ENCODE results near the gene TES. TPM values are rescaled to one million over a fixed set of nuclear protein-coding genes. Genes with fewer than 3 reads are reported as not detected.

Gene TES
- total RNA-seq, 1 experiment from 2014 or later: 28.2 TPM

DNA sequence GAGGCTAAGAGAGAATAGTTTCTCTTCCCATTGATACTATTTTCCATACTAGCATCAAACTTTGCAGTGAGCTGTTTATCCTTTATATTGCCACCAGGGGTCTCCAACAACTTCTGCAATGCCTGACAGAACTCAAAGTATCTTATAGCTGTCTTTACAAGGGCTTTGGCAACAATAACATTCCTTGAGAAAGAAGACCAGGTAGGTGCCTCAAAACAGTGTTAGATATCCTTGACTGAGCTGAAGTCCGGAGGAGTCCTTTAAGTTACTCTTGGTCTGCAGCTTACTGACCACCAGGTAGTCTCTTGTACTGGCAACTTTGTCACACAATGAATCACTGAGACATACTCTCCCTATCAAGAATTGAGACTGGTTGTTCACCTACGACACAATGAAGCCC is 30.0 kb upstream of the TES start:
- no peak overlapping the region for H3K4ac ChIP-seq (ENCODE audit: low read depth, low read length)
- H3K27me3 Mint-ChIP-seq (ENCODE audit: low read depth): no peaks in the 10 kb centered on the region; the same call in 1 of the 2 replicates
- H3K14ac ChIP-seq (ENCODE audit: insufficient read depth, low read length): no peak overlapping the region
- H3K79me2 ChIP-seq (ENCODE audit: insufficient read depth, low read length): no peaks in the 10 kb centered on the region
- H3K9me3 Mint-ChIP-seq: peaks cover 6 to 8% of the 10 kb centered on the region in 2 experiments
- H2AK5ac ChIP-seq (ENCODE audit: insufficient read length, low read length): no peak overlapping the region
- H4K20me1 ChIP-seq (ENCODE audit: control insufficient read depth, insufficient read depth, insufficient read length): no peaks in the 10 kb centered on the region
- no peak overlapping the region for H3K27ac ChIP-seq (ENCODE audit: insufficient read length, low read depth, low read length)
- H2BK15ac ChIP-seq (ENCODE audit: low read depth, low read length): no peak overlapping the region
- H2BK120ac ChIP-seq (ENCODE audit: low read depth, low read length, poor library complexity, severe bottlenecking): no peak overlapping the region
- peaks cover 0 to 7% (median under 1%) of the 10 kb centered on the region in 3 experiments; a peak in 3 of 7 replicates for H3K36me3 Mint-ChIP-seq (ENCODE audit: insufficient read depth in 1 of 3, low read depth in 3 of 3)
- no peak overlapping the region for H3T11ph ChIP-seq (ENCODE audit: low read length)
- no peak overlapping the region for H3K18ac ChIP-seq (ENCODE audit: insufficient read length, low read depth, low read length)
- no peaks in the 10 kb centered on the region for H3K27me3 ChIP-seq (ENCODE audit: insufficient read depth, low read length)
- peaks cover 0 to 2% of the 10 kb centered on the region in 2 experiments; a peak in 1 of 4 replicates for H3K4me1 Mint-ChIP-seq
- H3K4me3 Mint-ChIP-seq: no peak overlapping the region
- H3K4me2 ChIP-seq (ENCODE audit: insufficient read depth, insufficient read length, low read length): no peak overlapping the region
- H3K23me2 ChIP-seq (ENCODE audit: insufficient read length, low read depth, low read length, poor library complexity, severe bottlenecking): no peaks in the 10 kb centered on the region
- no peak overlapping the region for H3K23ac ChIP-seq (ENCODE audit: insufficient read length, low read depth, low read length)
- no peak for DNase-seq
- no peak overlapping the region for H4K8ac ChIP-seq (replicated peaks; ENCODE audit: insufficient read length, low read depth, low read length)
- no peak overlapping the region for H4K91ac ChIP-seq (ENCODE audit: insufficient read length, low read depth, low read length)
- no peak overlapping the region for H2BK12ac ChIP-seq (ENCODE audit: insufficient read length, low read depth, low read length)
- H2BK20ac ChIP-seq (ENCODE audit: low read depth, low read length, poor library complexity, severe bottlenecking): no peak overlapping the region
- no peaks in the 10 kb centered on the region for H3K9me3 ChIP-seq (ENCODE audit: control insufficient read depth, low read depth, low read length)
- peak; percentile 83 for TF ChIP-seq CTCF (conservative IDR thresholded peaks at IDR 0.05)
- H3K56ac ChIP-seq (ENCODE audit: insufficient read length, low read depth, low read length): no peak overlapping the region
- H3K27ac Mint-ChIP-seq: no peak overlapping the region
- H3K4me1 ChIP-seq (ENCODE audit: insufficient read depth, low read length): peaks cover 3% of the 10 kb centered on the region; the same call in 1 of the 2 replicates
- H3K79me1 ChIP-seq (ENCODE audit: insufficient read depth, low read depth, low read length, poor library complexity, severe bottlenecking): no peaks in the 10 kb centered on the region
- H2AFZ ChIP-seq (ENCODE audit: low read length): peak overlapping the region; percentile 68
- H2BK5ac ChIP-seq (ENCODE audit: insufficient read length, low read length): no peak overlapping the region
- no CpG with 5 or more reads among the region's 2 CpGs for WGBS (ENCODE audit: extremely low coverage, insufficient read length, low lambda C conversion rate)
- H4K5ac ChIP-seq (ENCODE audit: insufficient read length, low read depth, low read length): no peak overlapping the region
- H3K9ac ChIP-seq (ENCODE audit: extremely low read depth, insufficient read length, low read length): no peak overlapping the region
